NOMO-1 (cell line): ENCODE data around the gene ATP1B1.

Experiments
- DNase-seq, 2 experiments: peaks; one replicate each; lab custom pipeline; 2025; ENCODE audit not compliant: unreplicated experiment in 2 of 2; lab: John Stamatoyannopoulos, UW

ATP1B1 gene

DNA sequence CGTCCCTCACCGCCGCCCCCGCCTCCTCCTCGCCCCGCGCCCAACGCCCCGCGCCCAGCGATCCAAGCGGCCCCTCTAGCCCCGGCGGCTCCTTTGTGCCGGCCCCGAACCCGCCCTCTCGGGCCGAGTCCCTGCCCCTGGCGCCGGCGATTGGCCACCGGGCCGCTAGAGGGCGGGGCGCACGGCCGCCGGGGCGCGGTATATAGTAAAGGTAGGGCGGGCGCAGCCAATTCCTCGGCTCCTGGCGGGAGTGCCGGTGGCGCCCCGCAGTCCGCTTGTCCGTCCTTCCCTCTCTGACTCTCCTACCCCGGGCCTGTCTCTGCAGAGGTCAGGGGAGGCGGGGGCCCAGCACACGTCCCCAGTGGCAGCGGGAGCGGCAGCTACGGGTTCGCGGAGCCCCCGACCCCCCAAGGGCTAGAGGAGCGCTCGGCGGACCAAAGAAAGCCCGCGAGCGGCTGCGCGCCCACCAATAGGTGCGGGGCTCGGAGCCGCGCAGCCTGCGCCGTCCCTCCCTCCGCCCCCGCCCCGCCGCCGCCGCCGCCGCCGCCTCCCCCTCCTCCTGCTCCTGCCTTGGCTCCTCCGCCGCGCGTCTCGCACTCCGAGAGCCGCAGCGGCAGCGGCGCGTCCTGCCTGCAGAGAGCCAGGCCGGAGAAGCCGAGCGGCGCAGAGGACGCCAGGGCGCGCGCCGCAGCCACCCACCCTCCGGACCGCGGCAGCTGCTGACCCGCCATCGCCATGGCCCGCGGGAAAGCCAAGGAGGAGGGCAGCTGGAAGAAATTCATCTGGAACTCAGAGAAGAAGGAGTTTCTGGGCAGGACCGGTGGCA lies at the start of gene ATP1B1:
Gene ATP1B1, plus strand, starts transcription at position 596 of the 826 bp plus-strand sequence. Its CDS starts 140 bp downstream, at position 736.
- peak; percentile 63 to 85 for DNase-seq

DNA sequence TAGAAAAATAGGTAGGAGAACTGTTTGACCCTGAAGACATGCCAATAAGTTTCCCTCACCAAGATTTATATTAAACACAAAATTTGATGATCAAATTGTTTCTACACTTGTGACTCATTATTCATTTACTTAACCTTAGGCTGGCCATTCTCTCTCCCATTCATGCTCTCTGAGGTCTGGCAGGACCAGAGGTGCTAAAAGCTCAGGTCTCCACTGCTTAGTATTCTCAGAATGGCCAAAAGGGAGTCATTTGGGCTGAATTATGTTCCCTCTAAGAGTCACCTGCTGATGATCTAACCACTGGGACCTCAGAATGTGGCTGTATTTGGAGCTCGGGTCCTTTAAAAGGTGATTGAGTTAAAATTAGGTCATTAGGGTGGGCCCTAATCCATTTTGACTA lies 47.1 kb upstream of the ATP1B1 start:
- DNase-seq, result no peak

GRCh38 chr1:169060043-169060722 lies 46.3 kb upstream of the ATP1B1 start:
- DNase-seq, result no peak

- DNase-seq, result peak; percentile 4 to 26
Observed at GRCh38 chr1:169060919-169061639, 45.4 kb upstream of the ATP1B1 start.

GRCh38 chr1:169062152-169062551 lies 44.3 kb upstream of the ATP1B1 start:
- DNase-seq, result no peak

GRCh38 chr1:169064103-169064502 lies 42.4 kb upstream of the ATP1B1 start:
- no peak for DNase-seq

DNA sequence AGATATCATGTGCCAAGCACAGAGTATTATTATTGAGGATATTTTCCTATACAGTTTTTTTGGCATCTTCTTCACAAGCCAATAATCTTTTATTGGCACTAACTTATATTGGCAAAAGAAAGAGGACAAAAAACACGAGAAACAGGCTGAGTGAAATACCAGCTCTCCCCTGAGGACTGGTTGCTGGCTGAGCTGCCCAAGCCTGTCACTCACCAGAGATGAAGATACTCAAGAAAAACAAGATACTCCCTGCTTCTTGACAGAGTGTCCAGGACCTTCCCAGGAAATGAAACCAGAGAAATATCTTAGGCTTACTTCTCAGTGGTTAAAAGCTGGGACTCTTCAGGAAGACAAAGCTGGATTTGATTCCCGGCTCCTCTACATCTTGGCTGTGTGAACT lies 35.9 kb upstream of the ATP1B1 start:
- no peak for DNase-seq

DNA sequence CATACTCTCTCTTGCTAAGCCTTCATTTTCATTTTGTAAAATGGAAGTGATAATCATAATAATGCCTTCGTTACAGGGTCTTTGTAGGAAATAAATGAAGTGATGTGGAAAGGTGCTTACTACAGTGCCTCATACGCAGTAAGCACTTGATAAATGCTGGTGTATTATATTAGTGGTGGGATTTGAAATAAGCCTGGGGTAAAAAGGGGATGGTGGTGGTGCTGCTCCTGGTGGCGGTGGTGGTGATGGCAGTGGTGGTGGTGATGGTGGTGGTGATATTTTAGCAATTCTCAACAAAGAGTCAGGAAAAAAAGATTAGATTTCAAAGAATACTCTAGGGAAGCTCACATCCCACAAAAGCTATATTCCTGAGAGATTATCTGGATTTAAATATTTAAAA lies 35.5 kb upstream of the ATP1B1 start:
- no peak for DNase-seq

DNA sequence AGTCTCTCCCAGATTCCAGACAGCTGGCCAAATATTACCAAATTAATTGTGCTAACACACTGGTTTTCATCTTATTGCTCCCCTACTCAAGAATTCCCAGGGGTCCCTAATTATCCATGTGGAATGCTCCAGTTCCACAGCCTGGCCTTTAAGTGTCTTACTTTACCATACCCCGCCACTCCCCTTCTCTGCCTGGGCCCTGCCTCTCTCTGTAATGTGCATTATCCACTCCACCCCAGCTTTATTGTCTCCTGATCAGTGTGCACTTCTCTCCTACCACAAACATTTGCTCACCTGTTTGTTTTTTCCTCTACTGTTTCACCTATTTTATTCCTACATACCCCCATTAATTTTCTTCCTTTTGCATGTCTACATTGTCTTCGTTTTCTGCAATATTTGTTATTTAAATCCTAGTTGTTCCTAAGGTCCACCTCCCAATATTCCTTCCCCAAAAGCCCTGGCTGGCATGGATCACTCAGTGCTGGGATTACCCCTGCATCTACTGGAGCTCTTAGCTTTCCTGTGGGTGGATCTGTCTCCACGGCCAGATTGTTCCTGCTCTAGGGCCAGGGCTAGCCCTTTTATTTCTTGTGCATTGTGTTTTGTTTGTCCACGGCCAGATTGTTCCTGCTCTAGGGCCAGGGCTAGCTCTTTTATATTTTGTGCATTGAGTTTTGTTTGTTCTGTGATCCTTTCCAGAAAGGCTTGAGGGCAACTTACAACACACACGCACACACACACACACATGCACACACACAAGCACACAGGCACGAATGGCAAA lies 33.4 kb upstream of the ATP1B1 start:
- no peak for DNase-seq

DNA sequence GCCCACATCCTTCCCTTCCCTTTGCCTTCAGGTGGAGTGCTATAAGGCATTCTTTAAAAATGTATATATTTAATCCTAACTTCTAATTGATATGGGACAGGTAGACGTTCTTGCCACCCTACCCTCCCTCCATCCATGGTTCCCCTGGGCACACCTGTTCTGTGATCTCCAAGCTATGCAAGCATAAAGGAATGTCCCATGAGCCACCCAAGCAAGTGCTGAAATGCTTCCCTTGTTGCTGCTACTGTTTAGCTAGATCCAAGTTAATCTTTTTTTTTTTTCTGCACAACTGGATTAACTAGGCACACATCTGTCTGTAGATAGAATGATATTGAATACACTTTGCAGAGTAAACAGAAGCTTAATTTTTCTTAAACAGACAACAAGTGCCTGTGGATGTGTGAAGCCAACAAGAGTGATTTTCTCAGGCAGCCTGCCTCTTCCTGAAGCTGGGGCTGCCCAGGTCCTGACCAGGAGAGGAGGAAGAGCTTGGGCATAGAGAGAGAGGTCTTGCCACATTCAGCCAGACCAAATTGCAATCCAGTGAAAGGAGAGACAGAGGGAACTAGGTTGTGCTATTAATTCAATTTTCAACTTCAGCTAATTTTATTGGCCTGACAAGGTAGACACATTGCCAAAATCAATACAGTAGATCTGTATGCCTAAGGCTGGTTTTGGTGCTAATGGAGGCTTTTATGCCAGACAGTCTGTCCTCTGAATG lies 28.2 kb upstream of the ATP1B1 start:
- no peak for DNase-seq

- no peak for DNase-seq
Observed at GRCh38 chr1:169081503-169082123, 24.9 kb upstream of the ATP1B1 start.

DNA sequence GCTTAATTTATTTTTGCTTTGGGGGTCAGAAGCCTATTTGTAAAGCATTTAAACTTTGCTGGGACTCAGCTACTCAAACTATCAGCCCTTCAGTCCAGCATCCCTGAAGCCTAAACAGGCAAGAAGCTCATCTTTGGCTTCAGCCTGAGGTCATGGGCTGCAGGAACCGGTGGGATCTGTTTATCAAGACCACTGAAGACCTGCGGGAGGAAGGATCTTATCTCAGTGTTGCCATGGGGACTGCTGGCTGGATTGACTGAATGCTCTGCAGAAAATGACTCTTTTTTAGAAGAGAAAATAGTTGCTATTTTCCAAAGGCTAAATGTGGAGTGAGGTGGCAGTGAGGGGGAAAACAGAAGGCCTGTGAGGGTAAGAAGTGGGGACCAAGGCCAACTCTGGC lies 20.6 kb upstream of the ATP1B1 start:
- no peak for DNase-seq

GRCh38 chr1:169086603-169087455 lies 19.7 kb upstream of the ATP1B1 start:
- no peak for DNase-seq

DNA sequence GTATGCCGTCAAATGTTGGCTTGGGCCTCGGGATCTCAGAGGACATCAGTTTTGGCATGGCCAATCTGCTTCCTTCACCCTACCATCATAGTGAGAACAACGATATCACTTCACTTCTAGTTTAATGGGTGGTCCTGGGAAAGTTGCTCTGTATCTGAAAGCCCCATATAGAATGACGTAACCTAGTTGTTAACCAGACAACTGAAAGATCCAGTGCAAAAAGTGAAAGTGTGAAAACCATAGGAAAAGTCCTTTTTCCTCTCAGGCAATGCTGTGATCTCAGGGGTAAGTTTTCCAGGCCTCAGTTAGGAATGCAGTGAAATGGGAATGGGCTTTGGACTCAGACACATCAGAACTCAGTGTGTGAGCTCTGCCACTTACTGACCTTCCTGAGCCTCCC lies 18.6 kb upstream of the ATP1B1 start:
- no peak for DNase-seq

DNA sequence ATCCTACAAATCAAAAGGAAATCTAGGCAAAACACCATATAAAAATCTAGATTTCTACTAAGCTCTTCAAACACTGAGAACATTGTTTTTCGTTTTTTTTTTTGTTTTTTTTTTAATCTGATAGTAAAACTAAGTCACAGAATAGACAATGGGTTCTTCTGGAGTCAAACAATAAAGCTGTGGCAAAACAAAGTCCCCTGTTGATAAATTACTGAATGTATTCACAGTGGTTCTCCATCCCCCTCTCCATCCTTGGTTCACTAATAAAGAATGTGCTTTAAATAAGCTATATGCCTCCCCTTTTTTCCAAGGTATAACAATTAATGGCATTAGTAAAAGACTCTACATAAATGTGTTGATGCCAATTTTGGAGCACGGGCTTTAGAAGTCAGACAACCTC lies 16.7 kb upstream of the ATP1B1 start:
- no peak for DNase-seq

GRCh38 chr1:169090308-169090899 lies 16.1 kb upstream of the ATP1B1 start:
- DNase-seq, result no peak

DNA sequence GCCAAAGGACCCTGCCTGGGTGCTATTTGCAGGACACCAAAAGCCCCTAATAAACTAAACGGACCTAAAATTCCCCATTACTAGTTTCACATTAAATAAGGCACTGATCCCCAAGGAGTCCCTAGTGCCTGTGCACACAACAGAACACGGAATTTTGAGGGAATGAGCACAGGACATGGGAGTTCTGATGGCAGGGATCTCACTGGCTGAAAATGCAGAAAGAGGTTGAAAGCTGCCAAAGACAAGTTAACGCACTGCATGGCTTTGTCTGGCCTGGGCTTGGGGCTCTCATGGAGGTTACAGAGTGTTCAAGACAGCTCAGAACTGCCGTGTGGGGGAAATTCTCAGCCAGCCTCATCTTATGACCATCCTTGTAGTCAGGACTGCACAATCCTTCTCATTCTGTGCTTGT lies 15.6 kb upstream of the ATP1B1 start:
- DNase-seq, result no peak

GRCh38 chr1:169091480-169091941 lies 15.0 kb upstream of the ATP1B1 start:
- no peak for DNase-seq
